IMR-90 (cell line): ENCODE data around the gene NR4A2. TPM values are rescaled to one million over a fixed set of nuclear protein-coding genes. Genes with fewer than 3 reads are reported as not detected.
A peak's percentile ranks its signal among the peaks of the same experiment; 100 is the strongest.

Source experiments
- ATAC-seq: fragments of 200-7000 bp; cut with Tn5 transposase; 2 replicates; pipeline ENCODE4 v1.9.1; 2020; ENCODE audit warnings: low read depth, mild to moderate bottlenecking, moderate library complexity
- BruUV-seq: library from RNA; stranded (reverse); fragments of 400-500 nt; replicated peaks from 2 replicates; lab custom pipeline; 2021; lab: Mats Ljungman, UMichigan
- CTCF ChIA-PET: fragments of 300-600 bp; formaldehyde crosslinking; extraction: SDS; loops from one replicate; lab custom pipeline; 2021; ENCODE audit warnings: antibody characterized with exemption; lab: Yijun Ruan, JAX
- POLR2A ChIA-PET: fragments of 300-600 bp; sonication (Branson Sonifier 250); formaldehyde crosslinking; loops from one replicate; lab custom pipeline; 2022; ENCODE audit warnings: antibody characterized with exemption; ENCODE audit not compliant: unreplicated experiment; lab: Charles Lee
- DNase-seq: peaks from one replicate; pipeline ENCODE4 v3.0.0; 2013
- H2AFZ ChIP-seq: replicated peaks from 2 replicates; pipeline ENCODE3; 2013; ENCODE audit warnings: low read length, mild to moderate bottlenecking; ENCODE audit not compliant: poor library complexity
- H2AK5ac ChIP-seq: 2 replicates; pipeline ENCODE4 v1.6.1; 2013; ENCODE audit warnings: low read depth, low read length, inconsistent platforms
- H2AK9ac ChIP-seq: replicated peaks from 2 replicates; pipeline ENCODE3; 2013; ENCODE audit warnings: mild to moderate bottlenecking, low read depth, low read length, moderate library complexity; ENCODE audit not compliant: poor library complexity
- H2BK120ac ChIP-seq: 2 replicates; pipeline ENCODE4 v1.6.1; 2013; ENCODE audit warnings: low read depth, low read length, inconsistent platforms
- H2BK15ac ChIP-seq: 3 replicates; pipeline ENCODE4 v1.6.1; 2013; ENCODE audit warnings: low read depth, low read length, inconsistent platforms
- H2BK20ac ChIP-seq: 2 replicates; pipeline ENCODE4 v1.6.1; 2013; ENCODE audit warnings: low read depth, mild to moderate bottlenecking, inconsistent platforms, low read length, moderate library complexity
- H2BK5ac ChIP-seq: 2 replicates; pipeline ENCODE4 v1.6.1; 2013; ENCODE audit warnings: mild to moderate bottlenecking, low read depth, low read length, inconsistent platforms; ENCODE audit not compliant: poor library complexity, severe bottlenecking
- H3K14ac ChIP-seq: replicated peaks from 2 replicates; pipeline ENCODE4 v1.6.1; 2013; ENCODE audit warnings: low read depth, low read length, inconsistent platforms
- H3K18ac ChIP-seq: 2 replicates; pipeline ENCODE4 v1.6.1; 2013; ENCODE audit warnings: low read depth, low read length, control low read depth
- H3K23ac ChIP-seq: 2 replicates; pipeline ENCODE4 v1.6.1; 2013; ENCODE audit warnings: low read depth, low read length, inconsistent platforms
- H3K27ac ChIP-seq: 2 replicates; pipeline ENCODE4 v1.5.1; 2013; ENCODE audit warnings: mild to moderate bottlenecking, control low read depth, low read length; ENCODE audit not compliant: insufficient read depth
- H3K27me3 ChIP-seq: 2 replicates; pipeline ENCODE4 v1.6.1; 2013; ENCODE audit warnings: low read length; ENCODE audit not compliant: control insufficient read depth, insufficient read depth
- H3K36me3 ChIP-seq: 2 replicates; pipeline ENCODE4 v1.6.1; 2013; ENCODE audit warnings: low read length, mixed read lengths; ENCODE audit not compliant: control insufficient read depth, insufficient read depth
- H3K4ac ChIP-seq: 2 replicates; pipeline ENCODE4 v1.6.1; 2013; ENCODE audit warnings: low read depth, low read length, inconsistent platforms
- H3K4me1 ChIP-seq: 2 replicates; pipeline ENCODE4 v1.6.1; 2013; ENCODE audit warnings: low read length, mixed read lengths; ENCODE audit not compliant: control insufficient read depth, insufficient read depth
- H3K4me2 ChIP-seq: 2 replicates; pipeline ENCODE4 v1.6.1; 2013; ENCODE audit warnings: low read depth, mild to moderate bottlenecking, control low read depth, low read length, moderate library complexity
- H3K4me3 ChIP-seq: 2 replicates; pipeline ENCODE4 v1.5.1; 2013; ENCODE audit warnings: low read depth, mild to moderate bottlenecking, control low read depth, low read length, moderate library complexity; ENCODE audit not compliant: insufficient read depth
- H3K56ac ChIP-seq: 2 replicates; pipeline ENCODE4 v1.6.1; 2013; ENCODE audit warnings: low read length, inconsistent platforms; ENCODE audit not compliant: insufficient read depth; ENCODE audit errors: extremely low read depth
- H3K79me1 ChIP-seq, 2 experiments: 2 replicates each; pipeline ENCODE4 v1.6.1; 2013; ENCODE audit warnings: low read length in 2 of 2, inconsistent platforms in 1 of 2, low read depth in 1 of 2
- H3K9ac ChIP-seq: 2 replicates; pipeline ENCODE4 v1.6.1; 2013; ENCODE audit warnings: low read depth, low read length, control low read depth
- H3K9me1 ChIP-seq: 2 replicates; pipeline ENCODE4 v1.6.1; 2013; ENCODE audit warnings: low read length, inconsistent platforms; ENCODE audit not compliant: insufficient read depth
- H3K9me3 ChIP-seq: 2 replicates; pipeline ENCODE4 v1.6.1; 2013; ENCODE audit warnings: low read length; ENCODE audit not compliant: control insufficient read depth, insufficient read depth
- H4K20me1 ChIP-seq: 2 replicates; pipeline ENCODE4 v1.6.1; 2013; ENCODE audit warnings: low read length, inconsistent platforms; ENCODE audit not compliant: insufficient read depth
- H4K5ac ChIP-seq: 2 replicates; pipeline ENCODE4 v1.6.1; 2013; ENCODE audit warnings: mild to moderate bottlenecking, low read depth, low read length, control low read depth
- H4K8ac ChIP-seq, 2 experiments: 2 replicates each; pipeline ENCODE4 v1.6.1; 2013; ENCODE audit warnings: low read depth in 2 of 2, low read length in 2 of 2, control low read depth in 1 of 2, inconsistent platforms in 1 of 2
- H4K91ac ChIP-seq: 2 replicates; pipeline ENCODE4 v1.6.1; 2013; ENCODE audit warnings: low read depth, low read length, inconsistent platforms; ENCODE audit not compliant: insufficient read depth
- BHLHE40 ChIP-seq: fragments of 150-350 bp; IDR thresholded peaks from 2 replicates; pipeline ENCODE4 v1.6.1; 2016; ENCODE audit warnings: mild to moderate bottlenecking, low read depth, low read length
- CEBPB ChIP-seq: IDR thresholded peaks from 2 replicates; pipeline ENCODE4 v1.6.1; 2012; ENCODE audit warnings: low read depth, low read length, improper control_type of control experiment
- CTCF ChIP-seq: conservative IDR thresholded peaks from 2 replicates; pipeline ENCODE4 v1.5.1; 2012; ENCODE audit warnings: mild to moderate bottlenecking, low read depth, low read length, improper control_type of control experiment
- MAFK ChIP-seq: IDR thresholded peaks from 2 replicates; pipeline ENCODE4 v1.6.1; 2012; ENCODE audit warnings: low read depth, low read length, improper control_type of control experiment
- MXI1 ChIP-seq: IDR thresholded peaks from 2 replicates; pipeline ENCODE4 v1.6.1; 2012; ENCODE audit warnings: low read depth, mild to moderate bottlenecking, low read length, moderate library complexity, borderline replicate concordance
- NFE2L2 ChIP-seq: fragments of 150-350 bp; IDR thresholded peaks from 2 replicates; pipeline ENCODE4 v1.6.1; 2016; ENCODE audit warnings: low read depth, mild to moderate bottlenecking, low read length
- POLR2A ChIP-seq: IDR thresholded peaks from 2 replicates; pipeline ENCODE4 v1.6.1; 2012; ENCODE audit warnings: mild to moderate bottlenecking, low read depth, low read length
- RAD21 ChIP-seq: IDR thresholded peaks from 2 replicates; pipeline ENCODE4 v1.6.1; 2012; ENCODE audit warnings: low read length, improper control_type of control experiment
- WGBS, 2 experiments: methylation state at CpG; one replicate each; pipeline versions ENCODE4 v1.1.5 to v1.1.7; 2013; ENCODE audit warnings: missing lambda C conversion rate in 2 of 2; ENCODE audit not compliant: insufficient read length in 1 of 2; ENCODE audit errors: extremely low coverage in 2 of 2; 5-methylcytosine and 5-hydroxymethylcytosine counted together
- dilution Hi-C: fragments of 300-500 bp; cut with HindIII; formaldehyde crosslinking; loops from one replicate; pipeline ENCODE4 v1.14.3; 2018; ENCODE audit warnings: low sequenced_read_pairs; ENCODE audit not compliant: unreplicated experiment
- in situ Hi-C: fragments of 300-500 bp; cut with MboI; formaldehyde crosslinking; loops from 3 replicates; pipeline ENCODE4 v1.14.3; 2019; ENCODE audit warnings: low sequenced_read_pairs, inconsistent platforms, mixed read lengths
- intact Hi-C: fragments of 100-400 bp; cut with micrococcal nuclease; formaldehyde crosslinking; loops from 2 replicates; pipeline ENCODE4 v1.10.0; 2022
- polyA plus RNA-seq, 3 experiments: library from polyadenylated mRNA; depleted of rRNA; stranded (reverse); fragments of >200 nt; gene quantifications; 2 replicates each; pipeline ENCODE4 v1.2.3, GENCODE V29; 2012; ENCODE audit warnings: low replicate concordance in 1 of 3
- total RNA-seq: library from RNA; depleted of rRNA; stranded (reverse); fragments of >200 nt; gene quantifications from 2 replicates; pipeline ENCODE4 v1.2.3, GENCODE V29; 2012
- TF ChIP-seq, protein P1 (sequence below): fragments of 150-350 bp; IDR thresholded peaks from 2 replicates; pipeline ENCODE4 v1.6.1; 2017; ENCODE audit warnings: mild to moderate bottlenecking, antibody characterized with exemption, low read length, low read depth

NR4A2 gene
- total and polyA plus RNA-seq, 2 of the 4 experiments (the other 2 are of a cell fraction) = 0.72 to 2.3 TPM

- no TSS peak for BruUV-seq
- CTCF ChIA-PET = no interaction called here
- no peaks in the 10 kb centered on the region for H3K4me1 ChIP-seq
These were observed 8.8 kb downstream of the NR4A2 start for GRCh38 chr2:156323754-156324153.

More at GRCh38 chr2:156323754-156324153, 8.8 kb downstream of the NR4A2 start:
- Histone ChIP-seq H2AK9ac (no peak overlapping the region), H4K91ac (no peak overlapping the region), H4K20me1 (no peaks in the 10 kb centered on the region), H3K27ac (no peak overlapping the region), H2BK5ac (no peak overlapping the region), H2AK5ac (no peak overlapping the region), H4K8ac (no peak overlapping the region), H3K27me3 (no peaks in the 10 kb centered on the region), H4K5ac (no peak overlapping the region), H3K9me3 (no peaks in the 10 kb centered on the region), H3K4me2 (no peak overlapping the region), H3K4me3 (no peak overlapping the region), H3K9ac (no peak overlapping the region), H2BK15ac (no peak overlapping the region), H3K36me3 (peaks cover 20% of the 10 kb centered on the region), H3K18ac (no peak overlapping the region), H2AFZ (no peak overlapping the region), H3K79me1 (no peaks in the 10 kb centered on the region; a peak in 1 of 4 replicates), H2BK20ac (no peak overlapping the region), H3K23ac (no peak overlapping the region), H3K4ac (no peak overlapping the region), H2BK120ac (no peak overlapping the region), H3K14ac (no peak overlapping the region), H3K56ac (no peak overlapping the region), H3K9me1 (no peaks in the 10 kb centered on the region)
- in situ Hi-C loops = no loop called here
- ATAC-seq (no peak), DNase-seq (no peak)
- POLR2A ChIA-PET = no interaction called here
- dilution Hi-C loops = no loop called here
- intact Hi-C loops = no loop called here
- TF ChIP-seq MAFK = no peak
- no peak for TF ChIP-seq MXI1
- TF ChIP-seq RAD21 = no peak
- no peak for TF ChIP-seq CEBPB
- TF ChIP-seq POLR2A = peak; percentile 66
- no peak for TF ChIP-seq NFE2L2
- TF ChIP-seq BHLHE40 = no peak
- TF ChIP-seq, protein P1, sequence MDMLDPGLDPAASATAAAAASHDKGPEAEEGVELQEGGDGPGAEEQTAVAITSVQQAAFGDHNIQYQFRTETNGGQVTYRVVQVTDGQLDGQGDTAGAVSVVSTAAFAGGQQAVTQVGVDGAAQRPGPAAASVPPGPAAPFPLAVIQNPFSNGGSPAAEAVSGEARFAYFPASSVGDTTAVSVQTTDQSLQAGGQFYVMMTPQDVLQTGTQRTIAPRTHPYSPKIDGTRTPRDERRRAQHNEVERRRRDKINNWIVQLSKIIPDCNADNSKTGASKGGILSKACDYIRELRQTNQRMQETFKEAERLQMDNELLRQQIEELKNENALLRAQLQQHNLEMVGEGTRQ = no peak
- TF ChIP-seq CTCF = no peak
- no CpG with 5 or more reads among the region's 2 CpGs for WGBS, 2 experiments
